Measurements from ENCODE around the gene PFDN1.

PFDN1 gene

DNA sequence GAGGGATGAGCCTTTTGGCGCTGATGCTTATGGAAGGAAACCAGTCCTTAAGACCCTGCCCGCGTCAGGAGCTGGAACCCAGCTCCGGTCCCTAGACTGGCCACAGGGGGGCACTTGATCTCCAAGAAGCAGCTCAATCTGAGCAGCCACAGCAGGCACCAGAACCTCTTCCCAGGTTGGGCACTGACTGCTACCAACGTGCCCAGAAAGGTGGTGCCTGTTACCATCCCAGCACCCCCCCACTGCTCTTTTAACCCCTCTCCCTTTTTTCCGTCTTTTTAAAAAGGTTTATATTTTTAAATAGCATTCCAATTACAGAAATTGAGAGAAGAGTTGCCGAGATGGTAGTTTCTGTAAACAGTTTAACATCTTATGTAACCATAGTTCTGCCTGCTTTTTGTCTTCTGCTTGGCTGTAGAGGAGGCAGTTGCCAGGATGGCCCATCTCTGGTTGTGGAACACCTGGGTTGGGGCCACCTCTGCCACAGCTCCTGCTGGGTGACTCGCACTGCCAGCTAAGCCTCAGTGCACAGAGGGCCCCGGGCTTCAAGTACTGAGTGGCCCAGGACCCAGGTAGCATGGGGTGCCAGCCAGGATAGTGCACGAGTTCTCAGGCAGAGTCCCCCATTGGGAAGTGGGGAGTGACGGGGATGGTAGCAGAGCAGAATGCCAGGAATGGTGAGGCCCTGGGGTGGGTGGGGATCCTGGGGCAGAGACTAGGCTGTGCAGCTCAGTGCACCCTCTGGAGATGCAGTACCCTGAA is 62.8 kb downstream of the PFDN1 start:
- no peak for TF ChIP-seq ZFX (IDR thresholded peaks at IDR 0.05; ENCODE audit: borderline replicate concordance)
- TF ChIP-seq, protein P1, sequence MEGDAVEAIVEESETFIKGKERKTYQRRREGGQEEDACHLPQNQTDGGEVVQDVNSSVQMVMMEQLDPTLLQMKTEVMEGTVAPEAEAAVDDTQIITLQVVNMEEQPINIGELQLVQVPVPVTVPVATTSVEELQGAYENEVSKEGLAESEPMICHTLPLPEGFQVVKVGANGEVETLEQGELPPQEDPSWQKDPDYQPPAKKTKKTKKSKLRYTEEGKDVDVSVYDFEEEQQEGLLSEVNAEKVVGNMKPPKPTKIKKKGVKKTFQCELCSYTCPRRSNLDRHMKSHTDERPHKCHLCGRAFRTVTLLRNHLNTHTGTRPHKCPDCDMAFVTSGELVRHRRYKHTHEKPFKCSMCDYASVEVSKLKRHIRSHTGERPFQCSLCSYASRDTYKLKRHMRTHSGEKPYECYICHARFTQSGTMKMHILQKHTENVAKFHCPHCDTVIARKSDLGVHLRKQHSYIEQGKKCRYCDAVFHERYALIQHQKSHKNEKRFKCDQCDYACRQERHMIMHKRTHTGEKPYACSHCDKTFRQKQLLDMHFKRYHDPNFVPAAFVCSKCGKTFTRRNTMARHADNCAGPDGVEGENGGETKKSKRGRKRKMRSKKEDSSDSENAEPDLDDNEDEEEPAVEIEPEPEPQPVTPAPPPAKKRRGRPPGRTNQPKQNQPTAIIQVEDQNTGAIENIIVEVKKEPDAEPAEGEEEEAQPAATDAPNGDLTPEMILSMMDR (IDR thresholded peaks at IDR 0.05) = peak; percentile 82
- no peak overlapping the region for H3K27ac ChIP-seq

DNA sequence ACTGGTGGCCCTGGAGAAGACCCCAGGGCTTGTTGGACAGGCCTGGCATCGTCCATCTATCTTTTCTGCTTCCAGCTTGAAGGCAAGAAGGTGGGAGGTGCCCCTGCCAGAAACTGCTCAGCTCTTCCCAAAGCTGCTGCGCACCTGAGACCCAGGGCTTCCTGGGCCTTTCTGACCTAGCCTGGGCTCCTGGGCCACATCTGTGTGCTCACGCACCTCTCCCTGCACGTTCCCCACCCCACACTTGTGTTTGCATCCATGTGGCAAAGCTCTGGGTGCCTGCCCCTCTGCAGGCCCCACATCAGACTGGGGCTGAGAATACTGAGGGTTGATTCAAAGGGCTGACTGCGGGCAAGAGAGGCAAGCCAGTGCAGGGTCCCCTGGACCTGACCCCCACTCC is 63.4 kb downstream of the PFDN1 start:
- no peak overlapping the region for H3K27ac ChIP-seq
- TF ChIP-seq, protein P1 (IDR thresholded peaks at IDR 0.05) = no peak
- no peak for TF ChIP-seq ZFX (IDR thresholded peaks at IDR 0.05; ENCODE audit: borderline replicate concordance)

DNA sequence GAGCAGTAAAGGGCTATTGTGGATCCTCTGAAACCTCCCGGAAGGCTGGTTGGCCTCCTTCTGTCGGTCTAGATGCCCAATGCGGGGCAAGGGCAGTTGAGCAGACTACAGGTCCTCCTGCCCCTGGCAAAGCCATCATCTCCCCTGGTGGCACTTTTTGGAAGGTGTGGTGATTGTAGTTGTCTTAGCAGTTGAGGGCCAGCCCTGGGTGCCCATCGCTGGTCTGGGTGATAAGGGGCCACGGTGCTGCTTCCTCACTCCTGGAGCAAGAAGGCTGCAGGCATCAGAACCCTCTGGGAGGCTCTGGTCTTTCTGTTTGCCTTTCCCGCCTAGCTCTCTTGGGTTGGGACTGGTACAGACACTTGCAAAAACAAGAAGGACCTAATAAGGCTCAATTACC is 64.1 kb downstream of the PFDN1 start:
- TF ChIP-seq ZFX (IDR thresholded peaks at IDR 0.05; ENCODE audit: borderline replicate concordance) = no peak
- TF ChIP-seq, protein P1 (IDR thresholded peaks at IDR 0.05) = no peak
- H3K27ac ChIP-seq = no peak overlapping the region

DNA sequence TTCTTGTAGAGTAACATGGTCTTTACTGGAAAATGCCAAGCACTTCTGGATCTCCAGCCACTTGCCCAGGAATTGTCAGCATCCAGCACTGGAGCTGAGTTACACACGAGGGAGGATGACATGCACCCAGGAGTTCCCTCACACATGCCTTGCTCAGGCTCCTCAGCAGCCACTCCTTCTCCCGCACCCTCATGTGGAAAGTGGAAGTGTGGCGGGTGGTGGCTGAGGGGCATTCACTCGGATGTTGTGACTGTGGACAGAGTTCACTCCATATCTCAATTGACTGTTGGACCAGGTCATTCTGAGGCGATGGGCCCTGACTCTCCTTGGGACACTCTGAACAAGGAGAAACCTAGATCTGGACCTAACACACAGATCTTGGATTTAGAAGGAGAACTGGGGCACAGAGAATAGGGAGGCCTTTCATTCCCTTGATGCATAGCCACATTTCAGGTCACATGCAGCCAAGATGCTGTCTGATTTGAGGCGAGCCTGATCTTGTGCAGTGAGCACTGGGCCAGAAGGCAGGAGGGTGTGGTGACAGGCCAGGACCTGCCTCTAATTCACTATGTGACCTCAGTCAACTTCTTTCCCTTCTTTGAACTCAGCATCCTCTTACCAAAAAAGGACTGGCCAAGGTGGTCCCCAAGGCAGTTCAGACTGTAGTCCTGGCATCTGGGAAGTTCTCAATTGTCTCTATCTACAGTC is 65.9 kb downstream of the PFDN1 start:
- H3K27ac ChIP-seq = no peak overlapping the region
- no peak for TF ChIP-seq ZFX (IDR thresholded peaks at IDR 0.05; ENCODE audit: borderline replicate concordance)
- TF ChIP-seq, protein P1 (IDR thresholded peaks at IDR 0.05) = no peak

DNA sequence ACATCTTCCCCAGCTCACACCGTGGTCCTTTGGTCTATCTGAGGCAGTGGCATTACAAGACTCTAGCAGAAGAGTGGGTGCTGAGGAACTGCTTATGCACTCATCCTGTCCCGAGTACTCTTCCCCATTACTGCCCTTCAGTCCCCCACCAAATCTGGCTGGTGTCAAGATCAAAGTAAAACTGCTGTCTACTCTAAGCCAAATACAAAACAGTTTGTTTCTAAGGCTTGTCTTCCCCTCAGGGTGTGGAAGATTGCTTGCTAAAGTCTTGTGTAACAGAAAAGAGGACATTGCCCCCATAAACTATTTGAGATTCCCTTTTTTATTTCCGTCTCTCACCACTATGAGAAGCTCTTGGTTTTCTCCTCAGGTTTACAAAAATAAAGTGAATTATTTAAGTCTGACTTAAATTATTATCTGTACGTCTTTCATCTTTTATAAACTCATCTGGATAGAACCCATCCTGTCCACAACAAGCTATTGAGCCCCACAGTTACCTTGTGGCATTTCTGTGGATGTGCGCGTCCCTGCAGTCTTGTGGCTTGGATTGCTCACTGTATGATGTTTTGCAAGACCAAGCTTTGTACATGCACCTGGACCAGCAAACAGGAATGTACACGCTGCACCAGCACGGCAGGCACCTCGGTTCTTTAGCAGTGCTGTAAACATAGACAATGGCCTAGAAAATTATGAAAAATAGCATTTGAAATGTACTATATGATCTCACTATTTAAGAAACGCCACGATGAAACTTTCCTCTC is 66.9 kb downstream of the PFDN1 start:
- no peak for TF ChIP-seq ZFX (IDR thresholded peaks at IDR 0.05; ENCODE audit: borderline replicate concordance)
- TF ChIP-seq, protein P1 (IDR thresholded peaks at IDR 0.05) = no peak
- H3K27ac ChIP-seq = no peak overlapping the region

DNA sequence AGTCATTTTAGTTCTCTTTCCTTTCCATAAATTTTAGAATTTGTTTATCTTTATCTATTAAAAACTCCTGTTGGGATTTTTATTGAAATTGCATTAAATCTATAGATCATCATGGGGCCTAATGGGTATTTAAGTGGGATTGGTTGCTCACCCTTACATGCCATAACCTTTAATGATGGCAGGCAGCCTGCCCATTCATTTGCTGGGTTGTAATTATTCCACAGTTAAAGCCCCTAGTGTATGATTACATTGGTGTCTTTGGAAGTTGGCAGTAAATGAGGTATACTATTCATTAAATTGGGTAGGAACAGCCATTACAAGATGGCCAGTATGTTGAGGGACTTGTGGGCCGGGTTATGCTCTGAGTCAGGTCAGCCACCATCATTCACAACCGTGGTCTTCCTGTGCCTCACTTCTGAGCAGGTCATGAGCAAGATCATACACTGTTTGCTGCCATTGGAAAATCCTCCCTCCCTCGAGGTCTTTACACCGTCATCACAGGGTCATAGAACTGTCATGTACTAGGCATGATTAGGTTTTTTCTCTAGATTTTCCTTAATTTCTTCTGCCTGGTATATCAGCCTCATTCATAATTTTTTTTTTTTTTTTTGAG is 68.4 kb downstream of the PFDN1 start:
- no peak for TF ChIP-seq ZFX (IDR thresholded peaks at IDR 0.05; ENCODE audit: borderline replicate concordance)
- TF ChIP-seq, protein P1 (IDR thresholded peaks at IDR 0.05) = no peak

More for the DNA sequence above, 68.4 kb downstream of the PFDN1 start:
- H3K27ac ChIP-seq = no peak overlapping the region
